HEK293T (cell line): ENCODE data around the gene CFDP1.

Experiments used
- BHLHE40 ChIP-seq: fragments of 450-650 bp; IDR thresholded peaks from 2 replicates; pipeline ENCODE4 v1.6.1; 2016; ENCODE audit warnings: mild to moderate bottlenecking, moderate library complexity, borderline replicate concordance
- FOXA1 ChIP-seq: fragments of 450-650 bp; IDR thresholded peaks from 2 replicates; pipeline ENCODE4 v1.6.1; 2016; ENCODE audit warnings: mild to moderate bottlenecking
- FOXM1 ChIP-seq: fragments of 450-650 bp; IDR thresholded peaks from 2 replicates; pipeline ENCODE4 v1.6.1; 2017; ENCODE audit warnings: mild to moderate bottlenecking, borderline replicate concordance
- L3MBTL2 ChIP-seq: fragments of 450-650 bp; conservative IDR thresholded peaks from 2 replicates; pipeline ENCODE4 v1.6.1; 2016; ENCODE audit warnings: mild to moderate bottlenecking
- NFRKB ChIP-seq: fragments of 450-650 bp; IDR thresholded peaks from 2 replicates; pipeline ENCODE4 v1.6.1; 2016; ENCODE audit warnings: mild to moderate bottlenecking, moderate library complexity
- SP1 ChIP-seq: fragments of 450-650 bp; IDR thresholded peaks from 2 replicates; pipeline ENCODE4 v1.6.1; 2017
- SUZ12 ChIP-seq: fragments of 450-650 bp; IDR thresholded peaks from 2 replicates; pipeline ENCODE4 v1.6.1; 2016; ENCODE audit warnings: mild to moderate bottlenecking
- TARDBP ChIP-seq: fragments of 450-650 bp; IDR thresholded peaks from 2 replicates; pipeline ENCODE4 v1.6.1; 2016
- ZNF384 ChIP-seq: fragments of 450-650 bp; IDR thresholded peaks from 2 replicates; pipeline ENCODE4 v1.6.1; 2016

DNA sequence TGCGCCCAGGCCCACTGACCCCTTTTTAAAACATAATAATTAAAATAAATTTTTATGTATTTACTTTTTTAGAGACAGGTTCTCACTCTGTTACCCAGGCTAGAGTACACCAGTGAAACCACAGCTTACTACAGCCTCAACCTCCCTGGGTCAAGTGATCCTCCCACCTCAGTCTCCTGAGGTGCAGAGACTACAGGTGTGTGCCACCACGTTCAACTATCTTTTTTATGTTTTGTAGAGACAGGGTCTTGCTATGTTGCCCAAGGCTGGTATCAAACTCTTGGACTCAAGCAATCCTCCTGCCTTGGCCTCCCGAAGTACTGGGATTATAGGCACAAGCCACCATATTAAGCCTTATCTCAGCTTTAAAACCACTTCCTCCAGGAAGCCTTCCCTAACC lies 125.8 kb downstream of the CFDP1 start:
- no peak for TF ChIP-seq SUZ12
- no peak for TF ChIP-seq NFRKB
- TF ChIP-seq ZNF384: no peak
- no peak for TF ChIP-seq SP1
- TF ChIP-seq FOXA1: no peak
- TF ChIP-seq FOXM1: no peak
- TF ChIP-seq L3MBTL2: no peak
- no peak for TF ChIP-seq TARDBP
- no peak for TF ChIP-seq BHLHE40
